Body of pancreas (tissue), 4 donors: ENCODE results near the gene UGGT1.

Experiments used
- POLR2A ChIP-seq, 3 donors: fragments of 450-650 bp; IDR thresholded peaks; one replicate each; pipeline ENCODE4 v1.6.1; 2016; ENCODE audit warnings: antibody characterized with exemption in 3 of 3, mild to moderate bottlenecking in 2 of 3
- TF ChIP-seq, protein P1 (sequence below), 7 experiments: fragments of 450-650 bp in 4 of 7; fragments of 200-600 bp in 3 of 7; sonication (generic) in 3 of 7; IDR thresholded peaks; one replicate each; pipeline ENCODE4 v1.5.1; 2016 to 2019; ENCODE audit warnings: antibody characterized with exemption in 7 of 7

DNA sequence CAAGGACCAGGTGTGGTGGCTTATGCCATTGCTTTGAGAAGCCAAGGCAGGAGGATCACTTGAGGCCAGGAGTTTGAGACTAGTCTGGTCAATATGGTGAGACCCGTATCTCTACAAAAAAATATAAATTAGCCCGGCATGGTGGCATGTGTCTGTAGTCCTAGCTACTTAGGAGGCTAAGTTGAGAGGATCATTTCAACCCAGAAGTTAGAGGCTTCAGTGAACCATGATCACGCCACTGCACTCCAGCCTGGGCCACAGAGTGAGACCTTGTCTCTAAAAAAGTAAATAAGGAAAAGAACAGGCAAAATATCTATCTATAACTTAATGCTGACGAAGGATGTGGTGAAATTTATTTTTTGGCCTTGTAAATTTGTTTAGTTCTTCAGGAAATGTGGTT lies 78.1 kb downstream of the UGGT1 start:
- no peak for TF ChIP-seq POLR2A (IDR thresholded peaks at IDR 0.05)
- TF ChIP-seq, protein P1, sequence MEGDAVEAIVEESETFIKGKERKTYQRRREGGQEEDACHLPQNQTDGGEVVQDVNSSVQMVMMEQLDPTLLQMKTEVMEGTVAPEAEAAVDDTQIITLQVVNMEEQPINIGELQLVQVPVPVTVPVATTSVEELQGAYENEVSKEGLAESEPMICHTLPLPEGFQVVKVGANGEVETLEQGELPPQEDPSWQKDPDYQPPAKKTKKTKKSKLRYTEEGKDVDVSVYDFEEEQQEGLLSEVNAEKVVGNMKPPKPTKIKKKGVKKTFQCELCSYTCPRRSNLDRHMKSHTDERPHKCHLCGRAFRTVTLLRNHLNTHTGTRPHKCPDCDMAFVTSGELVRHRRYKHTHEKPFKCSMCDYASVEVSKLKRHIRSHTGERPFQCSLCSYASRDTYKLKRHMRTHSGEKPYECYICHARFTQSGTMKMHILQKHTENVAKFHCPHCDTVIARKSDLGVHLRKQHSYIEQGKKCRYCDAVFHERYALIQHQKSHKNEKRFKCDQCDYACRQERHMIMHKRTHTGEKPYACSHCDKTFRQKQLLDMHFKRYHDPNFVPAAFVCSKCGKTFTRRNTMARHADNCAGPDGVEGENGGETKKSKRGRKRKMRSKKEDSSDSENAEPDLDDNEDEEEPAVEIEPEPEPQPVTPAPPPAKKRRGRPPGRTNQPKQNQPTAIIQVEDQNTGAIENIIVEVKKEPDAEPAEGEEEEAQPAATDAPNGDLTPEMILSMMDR (IDR thresholded peaks at IDR 0.05), result no peak
